GM19397 (cell line): ENCODE data around the gene VCAM1.
"Not testable (repeated sequence)": the region's sequence is repeated elsewhere in the genome, so short reads cannot be mapped to it uniquely, and the experiment has no call there.

Experiments used
- ATAC-seq: cut with Tn5 transposase; IDR thresholded peaks from one replicate; pipeline ENCODE4 v1.9.1; 2021; ENCODE audit warnings: mild to moderate bottlenecking, moderate library complexity; ENCODE audit not compliant: unreplicated experiment

Gene VCAM1

GRCh38 chr1:100773444-100773843 is 53.9 kb downstream of the VCAM1 start:
- ATAC-seq: no peak

GRCh38 chr1:100774370-100774769 is 54.8 kb downstream of the VCAM1 start:
- ATAC-seq: no peak

- ATAC-seq: no peak
These were observed 55.9 kb downstream of the VCAM1 start for GRCh38 chr1:100775483-100775882.

GRCh38 chr1:100778748-100779147 is 59.2 kb downstream of the VCAM1 start:
- no peak for ATAC-seq

- no peak for ATAC-seq
These were observed 61.3 kb downstream of the VCAM1 start for GRCh38 chr1:100780814-100781213.

- not testable (repeated sequence) for ATAC-seq
These were observed 62.2 kb downstream of the VCAM1 start for GRCh38 chr1:100781728-100782127.

- ATAC-seq: no peak
These were observed 63.0 kb downstream of the VCAM1 start for GRCh38 chr1:100782473-100783039.

GRCh38 chr1:100785470-100786052 is 66.0 kb downstream of the VCAM1 start:
- no peak for ATAC-seq

- no peak for ATAC-seq
These were observed 67.3 kb downstream of the VCAM1 start for GRCh38 chr1:100786870-100787269.
